Kasumi-1 (cell line): Measurements from ENCODE around the gene NLGN1.
"Not testable (repeated sequence)": the region's sequence is repeated elsewhere in the genome, so short reads cannot be mapped to it uniquely, and the experiment has no call there.

Source experiments
- DNase-seq, 2 experiments: peaks; one replicate each; lab custom pipeline; 2025; lab: John Stamatoyannopoulos, UW

Gene NLGN1

DNA sequence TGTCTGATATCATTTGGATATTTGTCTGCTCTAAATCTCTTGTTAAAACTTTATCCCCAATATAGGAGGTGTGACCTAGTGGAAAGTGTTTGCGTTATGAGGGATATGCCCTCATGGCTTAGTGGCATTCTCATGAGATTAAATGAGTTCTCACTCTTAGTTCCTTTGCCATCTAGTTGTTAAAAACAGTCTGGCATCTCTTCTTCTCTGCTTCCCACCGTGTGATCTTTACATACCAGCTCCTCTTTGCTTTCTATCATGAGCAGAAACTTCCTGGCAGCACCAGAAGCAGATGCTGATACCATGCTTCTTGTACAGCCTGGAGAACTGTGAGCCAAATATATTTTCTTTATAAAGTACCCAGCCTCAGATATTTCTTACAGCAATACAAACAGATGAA, 33.0 kb downstream of the NLGN1 start:
- DNase-seq = no peak

DNA sequence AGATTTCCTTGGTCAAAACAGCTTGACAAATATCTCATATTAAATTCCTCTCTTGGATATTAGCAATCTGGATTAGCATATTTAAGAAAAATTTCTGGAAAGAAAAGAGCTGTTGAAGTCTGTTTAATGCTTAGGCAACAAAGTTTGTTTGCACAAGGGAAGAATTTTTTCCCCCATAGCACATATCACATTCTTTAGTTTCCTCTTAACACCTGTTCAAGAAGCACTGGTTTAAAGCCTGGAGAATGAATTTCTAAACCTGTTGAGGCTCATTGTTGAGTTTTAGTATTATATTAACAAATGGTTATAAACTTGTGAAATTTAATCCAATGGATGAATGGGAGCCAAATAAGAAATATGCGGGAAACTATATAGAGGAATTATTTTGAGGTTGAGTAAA, 41.5 kb downstream of the NLGN1 start:
- DNase-seq = no peak

DNA sequence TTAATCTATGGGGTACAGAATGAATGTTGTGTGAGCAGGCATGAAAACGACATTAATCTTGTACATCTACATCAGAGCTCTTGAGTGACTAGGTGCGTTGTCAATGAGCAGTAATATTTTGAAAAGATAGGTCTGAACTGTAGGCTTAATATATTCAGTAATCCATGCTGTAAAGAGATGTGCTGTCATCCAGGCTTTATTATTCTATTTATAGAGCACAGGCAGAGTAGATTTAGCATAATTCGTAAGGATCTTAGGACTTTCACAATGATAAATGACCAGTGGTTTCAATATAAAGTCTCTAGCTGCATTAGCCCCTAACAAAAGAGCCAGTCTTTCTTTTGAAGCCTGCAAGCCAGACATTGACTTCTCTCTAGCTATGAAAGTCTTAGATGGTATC, 43.0 kb downstream of the NLGN1 start:
- no peak for DNase-seq

DNA sequence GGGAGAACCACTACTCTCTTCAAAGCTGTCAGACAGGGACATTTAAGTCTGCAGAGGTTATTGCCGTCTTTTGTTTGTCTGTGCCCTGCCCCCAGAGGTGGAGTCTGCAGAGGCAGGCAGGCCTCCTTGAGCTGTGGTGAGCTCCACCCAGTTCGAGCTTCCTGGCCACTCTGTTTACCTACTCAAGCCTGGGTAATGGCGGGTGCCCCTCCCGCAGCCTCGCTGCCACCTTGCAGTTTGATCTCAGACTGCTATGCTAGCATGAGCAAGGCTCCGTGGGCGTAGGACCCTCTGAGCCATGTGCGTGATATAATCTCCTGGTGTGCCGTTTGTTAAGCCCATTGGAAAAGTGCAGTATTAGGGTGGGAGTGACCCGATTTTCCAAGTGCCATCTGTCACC, 54.0 kb downstream of the NLGN1 start:
- not testable (repeated sequence) for DNase-seq

DNA sequence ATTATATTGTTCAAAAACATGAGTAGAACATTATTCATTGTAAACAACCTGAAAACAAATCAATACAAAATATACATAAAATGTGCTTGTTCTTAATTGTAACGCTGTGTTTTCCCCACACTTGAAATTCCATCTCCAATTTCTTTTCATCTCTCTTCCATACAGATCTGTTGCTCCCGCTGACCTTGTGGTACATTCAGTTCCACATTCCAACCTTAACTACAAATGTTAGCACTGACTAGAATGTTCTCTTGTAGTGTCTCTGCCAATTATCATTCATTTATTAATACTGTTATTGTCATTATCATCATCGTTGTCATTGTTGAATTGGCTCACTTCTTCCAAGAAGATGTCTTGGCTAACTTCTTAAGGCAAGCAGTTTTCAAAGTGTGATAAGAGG, 65.7 kb downstream of the NLGN1 start:
- no peak for DNase-seq

DNA sequence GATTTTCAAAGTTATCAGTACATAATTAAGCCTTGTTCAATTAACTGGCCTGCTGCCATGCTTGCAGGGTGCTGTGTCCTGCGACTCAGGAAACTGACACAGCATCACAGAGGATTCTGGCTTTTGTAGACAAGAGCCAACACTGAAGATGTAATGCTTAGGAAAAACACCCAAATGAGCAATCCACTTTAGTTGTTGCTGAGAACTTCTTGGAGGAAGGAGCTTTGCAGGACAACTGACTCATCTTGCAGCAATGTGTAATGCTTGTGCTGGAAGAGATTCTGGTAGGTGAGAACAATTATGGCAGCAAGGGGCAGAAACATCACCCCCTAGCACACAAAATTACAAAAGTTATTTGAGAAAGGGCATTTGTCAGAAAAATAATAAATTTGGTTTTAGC, 67.6 kb downstream of the NLGN1 start:
- no peak for DNase-seq

DNA sequence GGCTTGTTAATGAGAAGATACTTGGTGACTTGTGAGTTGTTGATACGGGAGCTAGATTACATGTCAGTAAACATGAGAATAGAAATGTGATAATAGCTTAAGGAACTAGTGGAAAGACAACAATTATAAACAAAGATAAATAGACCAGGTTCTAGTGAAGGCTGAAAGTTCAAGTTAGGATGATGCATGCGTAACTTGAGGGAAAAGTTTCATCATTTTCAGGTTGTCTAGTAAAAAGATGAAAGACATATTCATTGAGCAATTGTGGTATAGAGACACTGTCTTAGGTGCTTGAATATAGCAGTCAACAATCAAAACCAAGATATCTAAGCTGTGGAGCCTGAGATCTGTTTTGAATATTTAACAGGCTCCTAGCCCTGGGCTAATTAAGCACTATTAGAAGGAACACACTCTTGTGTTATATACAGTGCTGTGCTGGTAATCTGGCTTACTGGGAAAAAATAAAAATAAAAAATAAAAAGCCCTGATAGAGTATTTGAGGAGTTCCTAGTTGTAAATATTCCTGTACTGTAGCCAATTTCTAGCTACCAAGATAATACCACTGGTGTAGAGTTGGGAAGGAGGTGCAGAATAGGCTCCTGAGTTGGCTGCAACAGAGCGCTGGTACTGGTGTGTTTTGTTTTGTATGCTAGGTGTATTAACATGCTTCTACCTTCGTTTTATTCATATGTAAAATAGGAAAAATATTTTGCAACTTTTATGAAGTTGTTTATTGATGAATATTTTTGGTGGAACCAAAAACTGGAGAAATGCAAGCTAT, 68.5 kb downstream of the NLGN1 start:
- no peak for DNase-seq

DNA sequence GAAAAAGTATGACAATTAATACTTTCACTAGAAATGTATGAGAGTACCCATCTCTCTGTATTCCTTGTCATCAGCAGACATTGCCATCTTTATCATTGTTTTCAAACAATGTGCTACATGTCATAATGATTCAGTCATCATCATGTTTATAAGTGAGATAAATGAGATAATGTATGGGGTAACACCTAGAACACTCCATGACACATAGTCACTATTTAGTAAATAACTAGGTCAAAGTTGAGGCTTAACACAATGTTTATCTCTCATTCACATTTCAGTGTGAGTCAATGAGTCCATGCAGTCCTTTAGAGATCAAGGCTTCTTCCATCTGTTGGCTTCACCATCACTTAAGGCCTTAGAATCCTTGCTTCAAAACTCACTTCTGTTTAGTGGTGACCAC, 70.0 kb downstream of the NLGN1 start:
- DNase-seq = no peak

DNA sequence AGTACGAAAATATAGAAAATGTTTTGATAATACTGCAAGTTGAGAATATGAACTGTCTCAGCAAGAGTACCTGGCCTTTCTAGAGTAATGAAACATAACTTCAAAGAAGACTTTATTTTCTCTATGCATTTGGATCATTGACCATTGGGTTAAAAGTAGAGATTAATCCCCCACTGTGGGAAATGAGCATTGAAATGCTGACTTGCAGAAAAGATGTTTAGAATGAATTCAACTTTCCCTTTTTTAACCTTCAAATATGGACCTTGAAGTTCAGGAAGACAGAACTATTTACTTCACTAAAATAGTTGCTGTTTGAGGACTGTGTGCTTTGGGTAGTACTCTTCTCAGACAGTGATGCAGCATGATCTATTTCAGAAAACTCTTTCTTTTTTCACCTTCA, 75.7 kb downstream of the NLGN1 start:
- DNase-seq = no peak

DNA sequence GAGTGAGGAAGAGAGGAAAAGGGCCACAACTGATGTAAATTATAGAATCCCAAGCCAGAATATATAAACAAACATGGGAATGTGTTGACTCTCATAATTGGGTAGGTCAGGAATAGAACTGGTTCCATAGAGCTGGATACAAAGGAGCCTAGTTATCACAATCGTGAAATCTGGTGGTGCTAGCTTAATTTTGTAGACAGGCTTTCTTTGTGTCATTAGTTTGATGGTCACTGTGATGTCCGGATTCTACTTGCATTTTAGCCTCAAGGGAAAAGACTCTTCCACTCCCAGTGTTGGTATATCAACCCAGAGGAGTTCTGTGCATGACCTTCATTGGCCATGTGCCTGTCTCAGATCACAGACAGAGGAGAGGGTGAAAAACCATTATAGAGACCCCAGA, 81.8 kb downstream of the NLGN1 start:
- no peak for DNase-seq

DNA sequence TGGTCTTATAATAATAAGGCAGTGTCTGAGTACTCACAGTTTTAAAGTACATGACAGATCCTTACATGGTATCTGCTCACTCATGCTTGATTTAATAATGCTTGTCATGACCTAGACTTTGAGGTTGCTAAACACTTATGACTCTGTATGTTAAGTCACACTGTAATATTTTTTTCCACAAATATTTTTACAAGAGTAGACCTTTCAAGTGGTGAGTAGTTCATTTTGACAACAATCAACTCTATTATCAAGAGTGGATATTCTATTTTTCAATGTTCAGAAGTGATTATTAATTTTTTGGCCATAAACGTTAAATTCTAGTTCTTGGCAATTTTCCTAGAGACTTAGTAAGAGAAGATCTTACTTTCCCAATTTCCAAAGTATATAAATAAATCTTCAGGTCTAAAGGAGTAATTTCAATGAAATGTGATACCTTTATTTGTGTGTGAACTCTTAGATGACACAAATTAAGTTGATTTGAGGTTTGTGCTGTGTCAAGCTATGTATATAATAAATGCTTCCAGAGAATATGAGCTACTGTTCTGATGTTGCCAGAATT, 104.5 kb downstream of the NLGN1 start:
- DNase-seq = no peak

DNA sequence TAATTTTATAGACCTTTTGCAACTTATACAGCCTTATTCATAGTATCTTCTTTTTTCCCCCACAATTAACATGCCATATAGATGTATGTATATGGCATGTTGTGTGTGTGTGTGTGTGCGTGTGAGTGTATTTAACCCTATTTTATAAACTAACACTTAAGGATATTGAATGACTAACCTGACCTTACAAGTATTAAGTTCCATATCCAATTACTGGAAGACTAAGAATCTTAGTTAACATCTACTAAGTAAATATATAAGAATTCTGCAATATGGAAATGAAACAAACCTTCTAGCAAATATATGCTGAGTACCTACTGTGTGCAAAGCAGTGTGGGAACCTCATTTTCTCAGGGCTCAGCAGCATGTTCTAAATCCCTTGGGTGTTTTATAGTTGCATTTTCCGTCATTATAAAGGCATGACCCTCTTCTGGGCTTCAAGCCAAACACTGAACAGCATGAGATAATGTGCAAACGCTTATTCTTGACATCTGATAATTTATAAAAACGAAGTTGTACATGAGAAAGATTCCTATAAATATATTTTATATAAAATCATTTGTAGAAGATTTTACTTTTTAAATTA, 105.5 kb downstream of the NLGN1 start:
- no peak for DNase-seq

DNA sequence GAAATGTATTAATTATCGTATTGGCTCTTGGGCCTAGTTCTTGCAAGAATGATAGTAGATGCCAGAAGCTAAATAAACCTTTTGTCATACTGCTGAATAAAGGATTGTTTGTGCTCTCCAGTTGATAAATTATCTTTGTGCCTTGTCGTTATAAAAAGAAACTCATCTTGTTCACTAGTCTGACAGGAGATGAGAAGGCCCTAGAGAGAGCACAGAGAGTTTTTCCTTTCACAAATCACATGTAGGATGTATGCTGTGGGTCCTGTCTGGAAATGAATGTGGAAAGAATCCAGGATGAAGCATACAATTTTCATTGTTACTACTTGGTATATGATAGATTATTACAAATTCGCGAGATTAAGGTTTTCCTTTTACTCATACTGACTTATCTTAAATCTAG, 113.0 kb downstream of the NLGN1 start:
- no peak for DNase-seq

DNA sequence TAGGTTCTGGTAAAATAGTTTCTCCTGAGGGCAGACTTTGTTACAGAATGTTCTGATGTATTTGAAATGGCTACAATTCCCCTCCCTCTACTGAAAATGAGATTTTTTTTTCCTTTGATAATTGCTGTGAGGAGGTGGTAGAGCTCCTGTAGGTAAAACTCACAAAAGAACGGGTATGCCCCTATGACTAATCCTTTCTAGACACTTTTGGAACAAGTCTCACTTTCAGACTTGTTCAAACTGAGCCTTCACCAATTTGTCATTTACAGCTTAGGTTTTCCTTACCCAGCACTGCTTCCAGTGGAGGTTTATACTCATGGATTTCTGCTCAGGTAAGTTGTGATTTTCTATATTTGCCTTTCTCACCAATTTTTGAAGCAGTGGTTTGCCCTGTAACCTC, 115.6 kb downstream of the NLGN1 start:
- DNase-seq = no peak

DNA sequence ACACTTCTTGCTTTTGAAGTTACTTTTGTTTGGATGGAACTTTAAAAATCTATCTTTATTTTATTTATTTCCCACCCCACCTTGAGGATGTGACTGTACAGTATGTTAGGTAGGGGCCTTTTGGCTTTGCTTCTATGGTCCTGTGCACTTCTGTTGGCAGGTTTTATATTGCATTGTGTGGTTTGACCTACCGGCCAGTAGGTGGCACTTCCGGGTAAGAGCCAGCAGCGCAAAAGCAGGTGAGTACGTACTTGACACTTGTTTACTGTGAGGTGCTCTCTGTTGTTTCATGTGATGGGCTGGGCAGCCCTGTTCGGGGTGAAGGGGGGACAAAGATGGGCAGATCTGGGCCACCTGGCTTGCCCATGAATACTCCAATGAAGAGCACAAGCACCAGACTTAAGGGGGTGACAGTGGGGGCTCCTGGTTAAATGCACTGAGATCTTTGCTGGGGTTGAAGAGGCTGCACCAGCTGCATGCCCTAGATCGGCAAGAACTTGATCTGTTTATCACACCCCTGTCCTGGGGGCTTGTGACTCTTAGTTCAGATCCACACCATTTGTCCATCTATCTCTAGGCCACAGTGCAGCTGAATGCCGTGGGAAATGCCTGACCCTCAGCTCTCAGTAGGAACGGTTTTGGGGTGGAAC, 131.6 kb downstream of the NLGN1 start:
- DNase-seq = peak; percentile 26 to 42

DNA sequence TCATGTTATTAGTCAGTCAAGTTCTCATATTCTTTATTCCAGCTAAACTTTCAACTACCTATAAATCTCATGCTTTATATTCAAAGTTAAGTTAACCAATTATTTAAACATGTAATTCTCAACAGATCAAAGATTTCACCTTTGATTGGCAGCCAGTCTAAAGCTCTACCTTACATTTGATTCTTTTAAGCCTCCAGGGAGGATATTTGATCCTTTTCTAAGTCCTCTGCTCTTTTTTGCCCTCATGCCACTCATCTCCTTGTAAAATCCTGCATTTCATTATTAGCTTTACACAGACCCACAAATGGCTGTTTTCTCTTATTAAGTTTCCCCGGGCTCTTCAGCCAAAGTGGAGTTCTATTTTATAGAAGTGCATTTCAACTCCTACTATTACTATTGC, 134.1 kb downstream of the NLGN1 start:
- no peak for DNase-seq

DNA sequence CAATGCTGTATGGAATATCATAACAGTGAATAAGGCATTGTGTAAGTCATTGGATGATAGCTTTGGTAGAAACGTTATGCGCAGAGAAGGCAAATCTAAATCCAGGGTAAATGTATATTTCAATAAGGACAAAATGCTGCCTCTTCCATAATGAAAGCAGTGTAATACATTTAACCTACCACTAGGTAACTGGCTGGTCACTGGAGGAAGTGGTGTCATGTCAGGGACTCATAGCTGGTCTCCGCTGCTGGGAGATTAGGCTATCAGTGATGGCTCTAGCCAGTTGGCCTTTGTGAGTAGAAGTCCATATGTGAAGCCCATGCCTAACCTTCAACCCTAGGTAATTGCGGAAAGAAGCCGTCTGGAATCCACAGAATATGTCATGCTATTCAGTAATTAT, 140.9 kb downstream of the NLGN1 start:
- DNase-seq = peak in 1 of 2 experiments; percentile 1

DNA sequence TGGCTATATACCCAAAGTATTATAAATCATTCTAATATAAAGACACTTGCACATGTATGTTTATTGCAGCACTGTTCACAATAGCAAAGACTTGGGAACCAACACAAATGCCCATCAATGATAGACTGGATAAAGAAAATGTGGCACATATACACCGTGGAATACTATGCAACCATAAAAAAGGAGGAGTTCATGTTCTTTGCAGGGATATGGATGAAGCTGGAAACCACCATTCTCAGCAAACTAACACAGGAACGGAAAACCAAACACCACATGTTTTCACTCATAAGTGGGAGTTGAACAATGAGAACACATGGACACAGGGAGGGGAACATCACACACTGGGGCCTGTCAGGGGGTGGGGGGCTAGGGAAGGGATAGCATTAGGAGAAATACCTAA, 148.0 kb downstream of the NLGN1 start:
- not testable (repeated sequence) for DNase-seq

DNA sequence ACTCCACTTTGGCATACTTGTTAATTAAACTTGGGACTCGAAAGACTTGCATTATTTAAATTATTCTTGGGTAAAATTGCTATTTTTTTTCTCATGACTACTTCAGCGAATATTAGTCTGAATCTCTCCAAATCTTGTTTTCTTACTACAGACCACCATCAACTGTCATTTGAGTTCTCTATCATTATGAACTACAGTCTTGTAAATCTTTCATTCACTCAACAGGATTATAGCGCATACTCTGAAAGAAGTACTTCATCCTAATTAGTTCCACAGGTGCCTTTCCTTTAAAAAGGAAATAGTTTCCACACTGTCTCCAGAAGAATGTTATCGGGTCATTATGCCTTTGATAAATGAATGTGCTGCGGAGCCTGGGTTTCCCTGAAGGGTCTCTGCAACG, 149.5 kb downstream of the NLGN1 start:
- no peak for DNase-seq

DNA sequence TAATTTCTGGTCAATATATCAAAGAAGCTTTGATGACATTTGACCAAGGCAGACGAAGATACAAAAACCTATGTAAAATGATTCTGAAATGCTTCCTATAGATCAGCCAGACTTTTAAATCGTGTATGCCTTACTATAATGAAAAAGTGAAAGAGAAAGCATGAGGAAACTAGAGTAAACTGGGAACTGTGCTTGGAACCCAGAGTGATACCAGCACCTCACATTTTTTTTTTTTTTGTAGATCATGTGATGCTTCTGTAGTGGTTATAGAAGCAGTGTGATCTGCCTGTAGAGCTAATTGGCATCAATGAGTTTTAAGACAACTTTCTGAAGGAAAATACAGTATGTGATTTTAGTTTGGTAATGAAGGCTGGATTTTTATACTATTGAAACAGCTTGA, 150.7 kb downstream of the NLGN1 start:
- DNase-seq = no peak

DNA sequence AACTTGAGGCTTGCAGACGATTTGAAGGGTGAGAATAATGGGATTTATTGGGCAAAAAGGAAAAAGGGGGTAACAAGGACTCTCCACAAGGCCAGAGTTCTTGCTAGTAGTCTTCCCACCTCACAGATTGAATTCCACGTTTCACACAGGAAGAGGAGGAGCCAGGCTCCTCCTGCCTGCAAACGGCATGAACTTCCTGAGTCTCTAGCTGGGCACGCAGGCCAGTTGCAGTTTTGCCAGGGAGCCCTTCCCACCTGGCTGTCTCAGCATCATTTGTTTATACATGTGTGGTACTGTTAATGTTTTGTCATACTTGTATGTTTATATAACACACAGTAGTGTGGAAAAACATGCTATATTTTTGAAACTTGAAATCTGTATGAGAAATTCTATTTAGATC, 155.0 kb downstream of the NLGN1 start:
- no peak for DNase-seq

DNA sequence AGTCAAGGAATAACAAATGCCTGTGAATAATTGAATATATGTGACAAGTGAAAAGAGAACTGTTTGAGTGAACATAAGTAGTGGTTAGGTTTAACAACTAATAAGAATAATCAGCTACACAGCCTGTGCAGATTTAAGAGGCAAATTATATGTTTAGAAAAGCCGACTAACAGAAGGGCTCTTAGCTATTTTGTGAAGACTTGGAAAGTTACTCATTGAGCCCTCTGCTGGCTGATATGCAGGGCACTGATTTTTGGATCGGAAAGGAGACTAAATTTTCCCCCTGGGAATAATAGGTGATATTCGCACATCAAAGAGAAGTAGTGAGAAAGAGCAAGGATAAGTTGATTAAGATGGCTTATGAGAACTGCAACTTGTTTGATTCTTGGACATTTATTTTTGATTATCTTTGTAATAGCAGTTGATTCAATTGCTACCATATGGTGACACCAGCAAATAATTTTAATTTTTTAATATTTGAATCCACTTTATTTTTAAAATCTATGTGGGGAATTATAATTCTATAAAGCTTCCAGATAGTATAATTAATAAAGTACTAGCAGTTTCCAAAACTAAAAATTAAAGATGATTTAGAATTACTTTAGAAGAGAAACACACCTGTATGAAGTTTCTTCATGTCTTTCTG, 156.2 kb downstream of the NLGN1 start:
- DNase-seq = peak; percentile 33 to 35

DNA sequence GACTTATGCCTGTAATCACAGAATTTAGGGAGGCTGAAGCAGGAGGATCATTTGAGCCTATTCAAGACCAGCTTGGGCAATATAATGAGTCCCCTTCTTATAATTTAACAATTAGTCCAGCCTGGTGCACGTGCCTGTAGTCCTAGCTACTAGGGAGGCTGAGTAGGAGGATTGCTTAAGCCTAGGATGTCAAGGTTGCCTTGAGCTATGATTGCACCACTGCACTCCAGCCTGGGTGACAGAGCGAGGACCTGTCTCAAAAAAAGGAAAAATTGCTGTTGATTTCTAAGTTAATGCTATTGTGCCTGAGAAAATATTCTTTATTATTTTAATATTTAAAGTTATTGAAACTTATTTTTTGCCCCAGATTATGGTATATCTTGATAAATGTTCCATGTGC, 159.0 kb downstream of the NLGN1 start:
- no peak for DNase-seq
